HG02970 (cell line): ENCODE data around the gene NR3C1.

ENCODE experiments used
- ATAC-seq: cut with Tn5 transposase; IDR thresholded peaks from one replicate; pipeline ENCODE4 v1.9.1; 2021; ENCODE audit warnings: mild to moderate bottlenecking, moderate library complexity, moderate number of reproducible peaks; ENCODE audit not compliant: unreplicated experiment, low FRiP score

The NR3C1 gene

DNA sequence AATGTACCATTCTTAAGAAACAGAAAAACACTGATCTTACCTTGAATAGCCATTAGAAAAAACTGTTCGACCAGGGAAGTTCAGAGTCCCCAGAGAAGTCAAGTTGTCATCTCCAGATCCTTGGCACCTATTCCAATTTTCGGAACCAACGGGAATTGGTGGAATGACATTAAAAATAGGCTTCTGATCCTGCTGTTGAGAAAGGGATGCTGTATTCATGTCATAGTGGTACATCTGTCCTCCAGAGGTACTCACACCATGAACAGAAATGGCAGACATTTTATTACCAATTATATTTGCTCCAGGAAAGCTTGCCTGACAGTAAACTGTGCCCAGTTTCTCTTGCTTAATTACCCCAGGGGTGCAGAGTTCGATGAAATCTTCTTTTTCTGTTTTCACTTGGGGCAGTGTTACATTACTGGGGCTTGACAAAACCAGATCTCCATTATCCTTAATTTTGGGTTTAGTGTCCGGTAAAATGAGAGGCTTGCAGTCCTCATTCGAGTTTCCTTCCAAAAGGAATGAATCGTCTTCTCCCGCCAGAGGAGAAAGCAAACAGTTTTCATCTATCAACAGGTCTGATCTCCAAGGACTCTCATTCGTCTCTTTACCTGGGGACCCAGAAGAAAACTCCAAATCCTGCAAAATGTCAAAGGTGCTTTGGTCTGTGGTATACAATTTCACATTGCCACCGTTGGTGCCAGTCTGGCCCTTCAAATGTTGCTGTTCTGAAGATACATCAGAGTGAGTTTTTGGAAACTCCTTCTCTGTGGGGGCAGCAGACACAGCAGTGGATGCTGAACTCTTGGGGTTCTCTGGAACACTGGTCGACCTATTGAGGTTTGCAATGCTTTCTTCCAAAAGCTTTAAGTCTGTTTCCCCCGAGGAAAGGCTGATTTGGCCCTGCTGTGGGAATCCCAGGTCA lies 3.6 kb downstream of the NR3C1 start:
- ATAC-seq: no peak

DNA sequence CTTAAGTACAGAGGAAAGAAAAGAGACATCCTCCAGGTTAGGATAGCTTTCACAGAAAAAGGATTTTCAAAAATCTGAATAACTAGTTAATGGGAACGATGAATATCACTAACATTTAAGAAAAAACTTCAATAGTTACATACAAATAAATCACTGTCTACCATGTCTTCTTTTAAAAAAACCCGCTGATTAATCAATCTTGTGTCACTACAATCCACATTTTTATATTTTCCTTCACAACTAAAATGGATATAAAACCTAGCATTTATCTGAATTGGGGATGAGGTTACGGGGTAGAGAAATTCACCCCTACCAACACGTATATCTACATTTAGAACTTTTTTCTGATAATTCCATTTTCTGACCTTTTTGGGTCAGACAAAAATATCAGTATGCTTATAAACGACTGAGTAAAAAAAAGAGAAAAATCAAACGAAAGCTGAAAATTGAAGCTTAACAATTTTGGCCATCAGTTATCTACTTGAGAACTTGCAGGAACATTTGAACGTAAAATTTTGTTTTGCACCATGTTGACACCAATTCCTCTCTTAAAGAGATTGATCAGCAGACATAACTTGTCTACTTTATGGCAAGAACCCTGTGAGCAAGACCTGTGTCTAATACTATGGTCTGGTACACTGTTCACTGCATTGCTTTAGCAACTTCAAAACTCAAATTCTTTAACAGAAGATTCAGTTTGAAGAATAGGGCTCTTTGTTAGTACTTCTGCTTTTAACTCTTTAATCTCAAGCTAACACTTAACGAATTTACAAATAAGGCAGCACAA lies 4.8 kb downstream of the NR3C1 start:
- no peak for ATAC-seq

DNA sequence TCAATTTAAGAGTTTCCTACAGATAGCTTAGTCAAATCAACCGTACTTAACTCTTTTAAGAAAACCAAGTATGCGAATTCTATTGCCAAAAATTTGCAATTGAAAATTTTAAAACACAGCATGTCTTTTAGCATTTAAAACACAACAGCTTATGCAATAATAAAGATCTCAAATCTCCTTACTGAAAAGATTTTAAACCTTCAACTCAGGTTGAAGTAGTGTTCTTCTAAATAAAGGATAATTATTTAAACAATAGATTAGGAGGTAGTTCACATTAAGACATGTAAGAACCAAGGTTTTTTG lies 5.5 kb downstream of the NR3C1 start:
- no peak for ATAC-seq

DNA sequence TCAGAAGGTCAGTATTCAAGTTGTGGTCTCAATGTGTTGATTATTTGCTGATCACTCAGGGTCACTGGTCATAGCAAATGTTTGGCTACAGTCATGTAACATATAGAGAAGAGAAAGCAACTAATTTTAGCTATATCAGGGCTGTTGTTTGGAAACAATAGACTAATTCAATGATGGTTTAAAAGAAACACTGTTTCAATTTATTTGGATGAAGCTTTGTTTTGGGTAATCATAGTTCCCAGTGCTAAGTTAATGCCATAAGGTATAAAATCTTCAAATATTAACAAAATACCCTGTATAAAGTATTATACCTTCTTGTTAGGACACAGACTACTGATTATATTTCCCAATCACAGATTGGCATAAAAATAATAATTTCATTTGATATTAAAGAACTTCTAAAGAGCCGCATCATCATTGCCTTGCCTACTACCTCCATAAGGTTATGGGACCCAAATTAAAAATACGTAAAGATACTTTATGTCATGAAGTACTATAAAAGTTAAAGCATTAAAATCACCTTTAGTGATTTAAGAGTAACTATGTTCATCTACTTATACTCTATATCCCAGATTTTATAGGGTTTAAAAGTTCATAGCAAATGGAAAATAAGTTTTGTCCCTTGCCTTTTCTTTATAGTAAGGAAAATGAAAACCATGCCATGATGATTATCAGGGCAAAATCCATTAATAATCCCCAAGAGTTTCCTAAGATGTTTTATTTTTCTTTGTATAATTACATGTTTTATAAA lies 6.0 kb downstream of the NR3C1 start:
- no peak for ATAC-seq

DNA sequence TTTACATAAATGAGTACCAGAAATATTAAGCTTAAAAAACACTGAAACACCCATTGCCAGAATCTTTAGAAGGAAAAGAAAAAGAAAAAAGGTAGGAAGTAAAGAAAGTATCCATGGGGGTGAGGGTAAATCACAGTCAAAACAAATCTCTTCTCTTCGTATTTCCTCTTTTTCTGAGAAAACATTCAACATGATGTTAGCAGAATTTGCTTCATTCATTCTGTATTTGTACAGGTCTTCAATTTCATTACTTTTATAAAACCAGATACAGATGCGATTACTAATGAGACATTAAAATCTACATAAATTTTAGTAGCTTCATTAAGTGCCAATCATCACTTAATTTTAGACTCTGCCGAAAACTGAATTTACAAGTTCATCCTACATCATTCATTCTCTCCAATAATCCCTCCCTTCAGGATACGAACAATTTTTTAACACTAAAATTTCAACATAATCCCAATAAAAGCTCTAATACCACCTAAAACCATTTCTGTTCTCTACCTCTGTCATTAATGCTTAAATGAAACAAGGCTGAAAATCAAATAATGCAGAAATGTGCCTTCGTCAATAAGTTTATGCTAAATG lies 7.0 kb downstream of the NR3C1 start:
- no peak for ATAC-seq

DNA sequence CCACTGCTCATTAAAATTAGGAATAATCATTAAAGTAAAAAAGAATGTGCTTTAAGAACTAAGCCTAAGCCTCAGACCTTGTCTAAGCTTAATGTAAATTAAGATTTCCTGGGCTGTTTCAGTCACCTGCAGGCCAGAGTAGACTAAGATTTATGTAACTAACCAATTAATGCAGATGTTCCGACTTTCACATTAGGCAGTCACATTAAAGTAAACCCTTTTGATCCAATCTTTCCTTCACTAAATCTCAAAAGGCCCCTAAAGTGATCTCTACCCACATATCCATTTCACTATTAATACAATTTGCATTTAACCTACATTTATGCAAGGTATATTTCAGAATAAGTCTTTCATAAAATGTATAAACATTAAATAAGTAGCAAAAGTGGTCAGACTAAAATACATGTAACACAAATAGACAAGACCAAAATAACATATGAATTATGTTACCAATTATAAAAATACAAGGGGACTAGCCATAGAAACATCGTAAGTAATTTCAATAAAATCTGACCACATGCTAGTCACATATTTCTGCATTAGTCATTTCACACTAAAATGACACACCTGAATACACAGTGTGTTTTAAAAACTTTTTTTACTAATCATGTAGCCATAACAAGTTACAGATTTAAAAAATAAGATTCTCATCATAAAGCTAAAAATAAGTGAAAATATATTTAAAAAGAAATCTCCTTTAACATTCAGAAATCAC lies 7.7 kb downstream of the NR3C1 start:
- no peak for ATAC-seq

DNA sequence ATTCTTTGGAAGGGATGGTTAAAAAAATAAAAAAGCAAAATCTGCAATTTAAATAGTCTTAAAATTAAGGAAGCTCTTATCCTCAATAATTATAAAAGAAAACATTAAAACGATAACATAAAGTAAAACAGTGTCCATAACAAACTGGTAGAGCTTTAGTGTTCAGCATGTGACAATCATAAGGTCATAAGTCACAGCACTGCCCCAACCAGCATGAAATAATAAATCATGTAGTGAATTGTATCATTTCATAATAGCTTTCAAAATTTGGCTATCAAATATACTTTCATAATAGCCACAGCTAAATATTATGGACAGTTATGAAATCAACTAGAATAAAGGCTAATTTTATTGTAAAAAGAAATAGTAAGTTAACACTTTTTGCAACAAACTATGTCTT lies 10.0 kb downstream of the NR3C1 start:
- no peak for ATAC-seq

DNA sequence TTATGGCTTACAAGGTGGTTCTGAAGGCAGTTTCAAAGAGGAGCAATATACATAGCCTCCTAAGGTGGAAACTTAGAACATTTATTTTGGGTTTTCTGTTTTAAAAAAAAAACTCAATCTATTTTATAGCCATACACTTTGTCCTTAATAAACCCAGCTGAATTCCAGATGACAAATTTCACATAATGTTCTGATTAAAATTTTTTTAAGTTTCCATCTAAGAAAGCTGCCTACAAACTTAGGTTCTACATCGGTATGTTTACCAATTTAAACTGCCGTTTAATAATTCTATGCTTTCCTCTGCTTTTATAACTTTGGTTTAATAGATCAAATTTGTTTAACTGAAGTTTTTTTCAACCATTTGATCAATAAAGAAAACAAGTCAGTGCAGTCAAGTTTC lies 12.5 kb downstream of the NR3C1 start:
- ATAC-seq: no peak

DNA sequence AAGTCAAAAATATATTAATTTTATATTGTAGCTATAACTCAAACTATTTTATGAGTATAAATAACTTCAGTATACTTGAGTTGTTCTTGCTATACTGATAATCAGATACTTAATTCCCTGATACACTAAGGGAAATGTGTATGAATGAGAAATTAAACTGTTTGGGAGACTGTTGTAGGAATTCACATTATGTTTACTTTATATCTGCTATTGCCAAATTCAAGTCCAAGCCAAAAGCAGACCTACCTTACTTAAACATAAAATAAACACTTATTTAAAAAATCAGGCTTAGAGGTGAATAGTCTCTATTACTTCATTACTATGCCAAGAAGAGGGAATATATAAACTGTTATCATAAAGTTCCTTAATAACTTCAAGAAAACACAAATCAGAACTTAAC lies 13.2 kb downstream of the NR3C1 start:
- ATAC-seq: no peak

DNA sequence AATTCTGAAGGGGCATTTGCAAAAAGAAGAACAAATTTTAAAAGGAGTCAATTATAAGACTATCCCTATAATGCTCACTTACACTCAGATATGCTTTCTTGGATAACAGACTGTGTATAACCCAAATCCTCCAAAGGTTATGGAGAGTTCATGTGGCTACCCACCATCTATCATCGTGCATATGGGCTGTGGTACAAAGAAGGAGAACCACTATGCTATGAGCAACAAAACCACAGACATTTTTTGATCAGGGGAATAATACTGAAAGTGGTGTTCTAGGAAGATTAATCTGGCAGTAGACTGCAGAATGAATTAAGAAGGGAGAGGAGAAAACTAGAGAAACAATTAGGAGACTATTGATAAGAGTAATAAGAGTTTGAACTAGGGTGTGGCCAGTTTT lies 16.8 kb downstream of the NR3C1 start:
- no peak for ATAC-seq

DNA sequence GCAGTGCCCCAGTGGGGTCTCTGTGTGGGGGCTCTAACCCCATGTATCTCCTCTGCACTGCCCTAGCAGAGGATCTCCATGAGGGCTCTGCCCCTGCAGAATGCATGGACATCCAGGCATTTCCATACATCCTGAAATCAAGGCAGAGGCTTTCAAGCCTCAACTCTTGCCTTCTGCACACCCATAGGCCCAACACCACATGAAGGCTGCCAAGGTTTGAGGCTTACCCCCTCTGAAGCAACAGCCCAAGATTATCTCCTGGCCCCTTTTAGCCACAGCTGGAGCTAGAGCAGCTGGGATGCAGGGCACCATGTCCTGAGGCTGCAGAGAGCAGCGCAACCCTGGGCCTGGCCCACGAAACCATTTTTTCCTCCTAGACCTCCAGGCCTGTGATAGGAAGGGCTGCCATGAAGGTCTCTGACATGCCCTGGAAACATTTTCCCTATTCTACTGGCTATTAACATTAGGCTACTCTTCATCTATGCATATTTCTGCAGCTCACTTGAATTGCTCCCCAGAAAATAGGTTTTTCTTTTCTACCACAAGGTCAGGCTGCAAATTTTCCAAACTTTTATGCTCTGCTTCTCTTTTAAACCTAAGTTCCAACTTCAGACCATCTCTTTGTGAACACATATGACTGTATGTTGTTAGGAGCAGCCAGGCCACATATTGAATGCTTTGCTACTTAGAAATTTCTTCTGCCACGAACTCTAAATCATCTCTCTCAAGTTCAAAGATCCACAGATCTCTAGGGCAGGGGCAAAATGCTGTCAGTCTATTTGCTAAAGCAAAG lies 18.4 kb downstream of the NR3C1 start:
- ATAC-seq: no peak

DNA sequence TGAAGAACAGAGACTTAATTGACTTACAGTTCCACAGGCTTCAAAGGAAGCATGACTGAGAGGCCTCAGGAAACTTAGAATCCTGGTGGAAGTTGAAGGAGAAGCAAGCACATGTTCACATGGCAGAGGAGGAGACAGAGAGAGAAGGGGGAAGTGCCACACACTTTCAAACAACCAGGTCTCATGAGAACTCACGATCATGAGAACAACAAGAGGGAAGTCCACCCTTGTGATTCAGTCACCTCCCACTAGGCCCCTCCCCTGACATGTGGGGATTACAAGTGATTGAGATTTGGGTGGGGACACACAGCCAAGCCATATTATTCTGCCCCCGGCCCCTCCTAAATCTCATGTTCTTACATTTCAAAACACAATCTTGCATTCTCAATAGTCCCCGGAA lies 19.5 kb downstream of the NR3C1 start:
- no peak for ATAC-seq

DNA sequence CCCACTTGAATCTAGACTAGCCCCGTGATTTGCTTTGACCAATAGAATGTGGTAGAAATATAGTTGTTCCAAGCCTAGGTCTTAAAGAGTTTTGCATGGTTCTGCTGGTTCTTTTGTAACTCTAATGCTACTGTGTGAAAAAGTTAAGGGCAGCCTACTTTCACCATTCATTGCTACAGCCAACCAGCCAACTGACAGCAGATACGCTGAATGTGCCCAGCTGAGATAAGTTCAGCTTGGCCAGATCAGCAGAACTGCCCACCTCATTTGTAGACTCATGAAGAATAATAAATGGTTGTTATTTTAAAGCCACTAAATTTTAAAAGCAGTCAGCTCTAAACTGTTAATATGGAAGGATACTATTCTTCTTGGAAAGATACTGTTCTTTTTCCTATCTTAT lies 23.9 kb downstream of the NR3C1 start:
- no peak for ATAC-seq

DNA sequence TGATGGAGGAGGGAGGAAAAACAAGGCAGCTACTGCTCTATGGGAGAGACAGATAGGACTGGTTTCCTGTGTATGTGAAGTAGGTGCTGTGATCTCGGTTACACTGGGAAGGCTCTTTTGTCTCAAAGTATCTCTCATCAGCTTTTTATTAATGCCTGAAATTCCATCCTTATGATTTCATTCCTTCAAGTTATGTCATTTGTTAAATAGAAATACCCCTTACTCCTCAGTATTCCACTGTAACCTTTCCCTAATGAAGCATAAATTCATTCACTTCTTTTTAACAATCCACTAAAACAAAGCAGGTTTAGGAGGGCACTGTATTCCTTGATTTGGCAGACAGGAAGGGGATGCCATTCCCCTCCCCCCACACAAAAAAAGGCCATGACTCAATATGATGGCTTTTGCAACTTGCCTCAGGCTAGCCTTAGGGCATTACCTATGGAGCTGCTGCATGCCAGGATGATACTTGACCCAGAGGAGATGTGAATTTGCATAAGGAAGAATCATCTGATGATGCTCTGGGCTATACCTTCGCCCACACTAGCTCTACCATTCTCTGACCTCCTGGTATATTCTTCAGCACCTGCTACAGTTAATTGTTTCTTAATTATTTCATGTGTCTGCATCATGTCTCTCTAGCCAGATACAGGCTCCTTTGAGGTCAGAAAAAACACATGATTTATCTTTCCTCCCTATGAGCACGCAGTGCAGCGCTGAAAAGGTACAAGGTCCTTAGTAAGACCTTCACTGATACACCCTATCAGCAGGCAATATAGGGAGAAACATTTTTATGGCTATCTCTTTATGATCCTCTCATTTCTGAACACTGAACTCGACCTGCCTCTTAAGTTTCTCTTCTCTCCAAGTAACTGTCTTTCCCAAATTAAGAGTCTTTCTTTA lies 26.3 kb downstream of the NR3C1 start:
- ATAC-seq: no peak

DNA sequence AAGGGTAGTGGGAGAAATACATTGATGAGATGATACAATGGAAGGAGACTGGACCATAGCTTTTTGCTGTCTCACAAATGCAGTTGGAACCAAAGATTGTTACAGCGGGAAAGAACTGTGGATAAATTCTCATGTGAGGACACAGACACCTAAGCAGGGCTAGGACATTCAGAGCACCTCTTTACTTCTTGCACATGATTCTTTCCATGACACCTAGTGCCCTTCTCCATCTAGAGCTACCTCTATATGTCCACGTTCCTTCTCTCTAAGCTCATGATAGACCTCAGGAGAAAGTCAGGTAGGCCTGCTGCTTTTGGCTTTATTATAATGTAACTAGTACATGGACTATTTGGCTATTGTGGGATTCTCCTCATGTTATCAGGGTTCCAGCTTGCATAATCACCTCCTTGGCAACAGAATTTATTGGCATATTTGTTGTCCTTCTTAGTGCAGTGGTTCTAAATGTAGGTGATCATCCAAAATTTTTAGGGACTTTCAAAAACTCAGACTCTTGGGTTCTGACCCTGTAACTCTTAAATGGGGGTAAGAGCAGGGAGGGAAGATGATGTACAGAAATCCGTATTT lies 27.2 kb downstream of the NR3C1 start:
- no peak for ATAC-seq

DNA sequence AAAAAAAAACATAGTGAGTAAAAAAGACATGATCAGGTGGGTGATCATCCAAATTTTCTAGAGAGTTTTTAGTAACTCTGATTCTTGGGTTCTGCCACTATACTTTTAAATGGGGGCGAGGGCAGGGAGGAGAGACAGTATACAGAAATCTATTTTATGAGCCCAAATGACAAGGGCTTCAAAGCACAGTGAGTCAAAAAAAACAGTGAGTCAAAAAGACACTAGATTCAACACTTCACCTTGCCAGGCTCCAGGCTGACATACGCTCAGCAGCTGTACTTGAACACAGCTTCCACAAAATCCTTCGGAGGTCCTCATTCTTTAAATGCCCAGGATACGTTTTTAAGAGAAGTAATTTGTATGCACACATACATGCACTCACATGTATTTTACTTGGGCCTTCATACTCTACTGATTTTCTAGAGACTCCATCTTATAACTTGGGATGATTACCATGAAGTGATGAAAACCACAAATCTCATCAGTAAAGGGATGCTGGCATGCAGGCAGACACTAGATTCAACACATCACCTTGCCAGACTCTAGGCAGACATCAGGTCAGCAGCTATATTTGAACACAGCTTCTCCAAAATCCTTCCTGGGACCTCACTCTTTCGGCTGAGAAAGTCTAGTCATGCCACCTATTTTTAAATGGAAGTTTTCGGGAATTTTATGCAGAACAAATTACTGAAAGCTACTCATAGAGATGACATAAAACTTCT lies 28.8 kb downstream of the NR3C1 start:
- ATAC-seq: no peak

DNA sequence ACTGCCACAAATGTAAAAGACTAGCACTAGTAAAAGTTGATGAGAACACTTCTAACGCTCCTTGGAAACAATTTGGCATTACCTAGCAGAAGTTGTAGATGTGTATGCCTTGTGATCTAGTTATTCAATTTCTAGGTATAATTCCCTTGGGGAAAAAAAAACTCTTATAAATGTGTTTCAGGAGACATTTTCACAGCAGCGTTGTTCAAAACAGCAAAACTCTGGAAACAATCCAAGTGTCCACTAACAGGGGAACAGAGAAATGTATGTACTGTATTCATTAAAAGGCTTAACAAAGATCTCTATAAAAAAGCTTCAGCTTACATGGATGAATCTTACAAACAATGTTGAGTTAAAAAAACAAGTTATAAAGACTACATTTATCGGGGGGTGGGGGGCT lies 30.4 kb downstream of the NR3C1 start:
- no peak for ATAC-seq
